ENCODE results near the gene CORIN. TPM values are rescaled to one million over a fixed set of nuclear protein-coding genes. Genes with fewer than 3 reads are reported as not detected.
"Not testable (repeated sequence)": the region's sequence is repeated elsewhere in the genome, so short reads cannot be mapped to it uniquely, and the experiment has no call there.

Gene CORIN
- polyA plus RNA-seq, 1 donor from 2014 or later = 0.25 TPM

DNA sequence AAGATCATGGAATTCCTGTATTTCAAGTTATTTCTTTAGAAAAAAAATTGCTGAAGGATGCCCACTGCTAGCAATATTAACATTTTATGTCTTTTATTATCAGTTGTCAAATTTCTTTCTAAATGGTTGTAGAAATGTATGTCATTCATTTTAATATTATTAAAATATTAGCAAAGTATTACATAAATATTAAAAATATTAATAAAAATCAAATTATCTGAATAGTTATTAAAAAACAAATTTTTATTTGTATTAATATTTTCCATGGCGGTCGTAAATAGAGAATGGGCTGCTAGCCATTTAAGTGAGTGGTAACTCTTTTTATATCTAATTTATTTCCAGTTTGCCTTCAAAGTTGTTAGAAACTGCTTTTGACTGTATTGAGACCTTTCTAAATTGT lies 280.6 kb downstream of the CORIN start:
- TF ChIP-seq, protein P1, sequence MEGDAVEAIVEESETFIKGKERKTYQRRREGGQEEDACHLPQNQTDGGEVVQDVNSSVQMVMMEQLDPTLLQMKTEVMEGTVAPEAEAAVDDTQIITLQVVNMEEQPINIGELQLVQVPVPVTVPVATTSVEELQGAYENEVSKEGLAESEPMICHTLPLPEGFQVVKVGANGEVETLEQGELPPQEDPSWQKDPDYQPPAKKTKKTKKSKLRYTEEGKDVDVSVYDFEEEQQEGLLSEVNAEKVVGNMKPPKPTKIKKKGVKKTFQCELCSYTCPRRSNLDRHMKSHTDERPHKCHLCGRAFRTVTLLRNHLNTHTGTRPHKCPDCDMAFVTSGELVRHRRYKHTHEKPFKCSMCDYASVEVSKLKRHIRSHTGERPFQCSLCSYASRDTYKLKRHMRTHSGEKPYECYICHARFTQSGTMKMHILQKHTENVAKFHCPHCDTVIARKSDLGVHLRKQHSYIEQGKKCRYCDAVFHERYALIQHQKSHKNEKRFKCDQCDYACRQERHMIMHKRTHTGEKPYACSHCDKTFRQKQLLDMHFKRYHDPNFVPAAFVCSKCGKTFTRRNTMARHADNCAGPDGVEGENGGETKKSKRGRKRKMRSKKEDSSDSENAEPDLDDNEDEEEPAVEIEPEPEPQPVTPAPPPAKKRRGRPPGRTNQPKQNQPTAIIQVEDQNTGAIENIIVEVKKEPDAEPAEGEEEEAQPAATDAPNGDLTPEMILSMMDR (IDR thresholded peaks at IDR 0.05; ENCODE audit: poor library complexity, severe bottlenecking) = no peak
- no peak for TF ChIP-seq SMC3 (conservative IDR thresholded peaks at IDR 0.05; ENCODE audit: poor library complexity)
- TF ChIP-seq EP300 (conservative IDR thresholded peaks at IDR 0.05; ENCODE audit: poor library complexity, severe bottlenecking) = no peak
- TF ChIP-seq RAD21 (conservative IDR thresholded peaks at IDR 0.05) = no peak
- TF ChIP-seq EZH2 (IDR thresholded peaks at IDR 0.05; ENCODE audit: borderline replicate concordance, insufficient read depth, low read length, poor library complexity, severe bottlenecking) = no peak
- TF ChIP-seq MXI1 (conservative IDR thresholded peaks at IDR 0.05; ENCODE audit: poor library complexity, severe bottlenecking) = no peak
- TF ChIP-seq TAF1 (IDR thresholded peaks at IDR 0.05; ENCODE audit: low read depth) = no peak
- TF ChIP-seq, protein P2, sequence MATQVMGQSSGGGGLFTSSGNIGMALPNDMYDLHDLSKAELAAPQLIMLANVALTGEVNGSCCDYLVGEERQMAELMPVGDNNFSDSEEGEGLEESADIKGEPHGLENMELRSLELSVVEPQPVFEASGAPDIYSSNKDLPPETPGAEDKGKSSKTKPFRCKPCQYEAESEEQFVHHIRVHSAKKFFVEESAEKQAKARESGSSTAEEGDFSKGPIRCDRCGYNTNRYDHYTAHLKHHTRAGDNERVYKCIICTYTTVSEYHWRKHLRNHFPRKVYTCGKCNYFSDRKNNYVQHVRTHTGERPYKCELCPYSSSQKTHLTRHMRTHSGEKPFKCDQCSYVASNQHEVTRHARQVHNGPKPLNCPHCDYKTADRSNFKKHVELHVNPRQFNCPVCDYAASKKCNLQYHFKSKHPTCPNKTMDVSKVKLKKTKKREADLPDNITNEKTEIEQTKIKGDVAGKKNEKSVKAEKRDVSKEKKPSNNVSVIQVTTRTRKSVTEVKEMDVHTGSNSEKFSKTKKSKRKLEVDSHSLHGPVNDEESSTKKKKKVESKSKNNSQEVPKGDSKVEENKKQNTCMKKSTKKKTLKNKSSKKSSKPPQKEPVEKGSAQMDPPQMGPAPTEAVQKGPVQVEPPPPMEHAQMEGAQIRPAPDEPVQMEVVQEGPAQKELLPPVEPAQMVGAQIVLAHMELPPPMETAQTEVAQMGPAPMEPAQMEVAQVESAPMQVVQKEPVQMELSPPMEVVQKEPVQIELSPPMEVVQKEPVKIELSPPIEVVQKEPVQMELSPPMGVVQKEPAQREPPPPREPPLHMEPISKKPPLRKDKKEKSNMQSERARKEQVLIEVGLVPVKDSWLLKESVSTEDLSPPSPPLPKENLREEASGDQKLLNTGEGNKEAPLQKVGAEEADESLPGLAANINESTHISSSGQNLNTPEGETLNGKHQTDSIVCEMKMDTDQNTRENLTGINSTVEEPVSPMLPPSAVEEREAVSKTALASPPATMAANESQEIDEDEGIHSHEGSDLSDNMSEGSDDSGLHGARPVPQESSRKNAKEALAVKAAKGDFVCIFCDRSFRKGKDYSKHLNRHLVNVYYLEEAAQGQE (IDR thresholded peaks at IDR 0.05; ENCODE audit: borderline replicate concordance) = no peak
- TF ChIP-seq POLR2AphosphoS5 (IDR thresholded peaks at IDR 0.05) = no peak
- no peaks in the 10 kb centered on the region for H3K9me3 ChIP-seq (ENCODE audit: low read length)

DNA sequence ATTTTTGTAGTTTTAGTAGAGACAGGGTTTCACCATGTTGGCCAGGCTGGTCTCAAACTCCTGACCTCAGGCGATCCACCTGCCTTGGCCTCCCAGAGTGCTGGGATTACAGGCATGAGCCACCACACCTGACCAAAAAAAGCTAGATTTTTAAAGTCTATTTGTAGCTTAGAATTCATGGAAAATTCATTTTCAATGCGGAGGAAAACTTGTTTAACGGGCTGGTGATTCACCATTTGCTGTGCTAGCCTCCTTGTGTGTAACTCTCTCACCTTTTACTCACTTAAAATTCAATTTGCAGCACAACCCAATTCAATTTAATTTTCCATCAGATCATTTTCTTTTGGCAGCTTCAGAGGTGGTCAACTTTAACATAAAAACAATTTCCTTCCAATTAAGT lies 281.9 kb downstream of the CORIN start:
- not testable (repeated sequence) for H3K9me2 ChIP-seq (ENCODE audit: insufficient read depth, low read length); H3K9ac ChIP-seq (ENCODE audit: low read length); H3K4me2 ChIP-seq (ENCODE audit: low read length); H3K27me3 ChIP-seq (ENCODE audit: insufficient read depth, low read depth, low read length); H3K4me3 ChIP-seq (ENCODE audit: low read length); H2AFZ ChIP-seq (ENCODE audit: low read depth, low read length); H4K20me1 ChIP-seq (ENCODE audit: insufficient read depth); H3F3A ChIP-seq (ENCODE audit: insufficient read depth, low read length, poor library complexity, severe bottlenecking); H3K79me2 ChIP-seq (replicated peaks; ENCODE audit: insufficient read depth, low read length); H3K27ac ChIP-seq (ENCODE audit: low read length); H3K36me3 ChIP-seq (ENCODE audit: insufficient read depth, low read length); H3K9me3 ChIP-seq (ENCODE audit: low read length)

More for the DNA sequence above, 280.6 kb downstream of the CORIN start:
- H3K9me2 ChIP-seq (ENCODE audit: insufficient read depth, low read length) = no peaks in the 10 kb centered on the region
- H2AFZ ChIP-seq (ENCODE audit: low read depth, low read length) = no peak overlapping the region
- H3K36me3 ChIP-seq (ENCODE audit: insufficient read depth, low read length) = no peaks in the 10 kb centered on the region
- no peaks in the 10 kb centered on the region for H3F3A ChIP-seq (ENCODE audit: insufficient read depth, low read length, poor library complexity, severe bottlenecking)
- H3K4me2 ChIP-seq (ENCODE audit: low read length) = no peak overlapping the region
- H3K9ac ChIP-seq (ENCODE audit: low read length) = no peak overlapping the region
- no peaks in the 10 kb centered on the region for H4K20me1 ChIP-seq (ENCODE audit: insufficient read depth)
- no peaks in the 10 kb centered on the region for H3K79me2 ChIP-seq (replicated peaks; ENCODE audit: insufficient read depth, low read length)
- no peak overlapping the region for H3K4me3 ChIP-seq (ENCODE audit: low read length)
- H3K27ac ChIP-seq (ENCODE audit: low read length) = no peak overlapping the region
- H3K27me3 ChIP-seq (ENCODE audit: insufficient read depth, low read depth, low read length) = no peaks in the 10 kb centered on the region
